Uterus (tissue), 2 donors: Measurements from ENCODE around the gene TNNI2.

Experiments
- CTCF ChIP-seq, 4 experiments: fragments of 200-600 bp in 2 of 4; fragments of 450-650 bp in 2 of 4; sonication (generic) in 2 of 4; IDR thresholded peaks; one replicate each; pipeline ENCODE4 v1.5.1; 2016 to 2019; ENCODE audit warnings: antibody characterized with exemption in 4 of 4, mild to moderate bottlenecking in 2 of 4, moderate library complexity in 1 of 4
- POLR2A ChIP-seq, 2 donors: fragments of 450-650 bp; IDR thresholded peaks; one replicate each; pipeline ENCODE4 v1.6.1; 2016; ENCODE audit warnings: antibody characterized with exemption in 2 of 2, mild to moderate bottlenecking in 1 of 2, moderate library complexity in 1 of 2

DNA sequence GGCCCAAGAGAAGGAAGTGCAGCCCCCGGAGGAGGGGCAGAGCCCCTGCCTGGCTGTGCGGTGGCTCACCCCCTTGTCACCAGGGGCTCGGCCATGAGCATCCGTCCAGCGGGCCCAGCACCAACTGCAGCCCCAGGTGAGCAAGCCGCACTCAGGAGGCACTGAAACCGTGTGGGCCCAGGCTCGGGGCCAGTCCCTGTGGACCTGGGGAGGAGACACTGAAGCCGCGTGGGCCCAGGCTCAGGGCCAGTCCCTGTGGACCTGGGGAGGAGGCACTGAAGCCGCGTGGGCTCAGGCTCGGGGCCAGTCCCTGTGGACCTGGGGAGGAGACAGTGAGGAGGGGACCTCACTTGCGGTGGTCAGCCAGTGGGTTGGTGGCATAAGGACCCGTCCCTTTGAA, 28.0 kb downstream of the TNNI2 start:
- TF ChIP-seq CTCF (IDR thresholded peaks at IDR 0.05) (no peak), POLR2A (IDR thresholded peaks at IDR 0.05) (no peak)
